H1 (cell line): ENCODE results near the gene MIEN1. TPM values are rescaled to one million over a fixed set of nuclear protein-coding genes. Genes with fewer than 3 reads are reported as not detected.

ENCODE experiments used
- CTCF ChIA-PET: fragments of 300-600 bp; sonication (Branson Sonifier 250); formaldehyde crosslinking; loops from one replicate; lab custom pipeline; 2021; ENCODE audit not compliant: partially characterized antibody; lab: Charles Lee
- POLR2A ChIA-PET: fragments of 300-600 bp; sonication (Branson Sonifier 250); formaldehyde crosslinking; loops from one replicate; lab custom pipeline; 2021; ENCODE audit warnings: inconsistent platforms; ENCODE audit not compliant: partially characterized antibody; lab: Charles Lee
- DNase-seq, 2 experiments: peaks; one replicate each; pipeline versions ENCODE4 v3.0.0 to v3.0.0-alpha.2; 2010 to 2022; ENCODE audit warnings: low spot score in 2 of 2, low read depth in 1 of 2, mixed read lengths in 1 of 2
- FAIRE-seq: peaks from 2 replicates; lab custom pipeline; 2011; peaks lifted over from hg19 to GRCh38; lab: Jason Lieb, UNC
- H2AFZ ChIP-seq: 2 replicates; pipeline ENCODE4 v1.8.1; 2012; ENCODE audit warnings: low read length, inconsistent platforms
- H2AK5ac ChIP-seq: 2 replicates; pipeline ENCODE4 v1.6.1; 2013; ENCODE audit warnings: low read depth, low read length
- H2BK120ac ChIP-seq: replicated peaks from 2 replicates; pipeline ENCODE3; 2013; ENCODE audit warnings: low read depth, low read length, inconsistent platforms
- H2BK12ac ChIP-seq: 2 replicates; pipeline ENCODE4 v1.6.1; 2013; ENCODE audit warnings: low read depth, low read length
- H2BK15ac ChIP-seq: 2 replicates; pipeline ENCODE4 v1.6.1; 2013; ENCODE audit warnings: low read length
- H2BK20ac ChIP-seq: 2 replicates; pipeline ENCODE4 v1.6.1; 2013; ENCODE audit warnings: low read length
- H2BK5ac ChIP-seq: 2 replicates; pipeline ENCODE4 v1.6.1; 2013; ENCODE audit warnings: low read depth, low read length
- H3K14ac ChIP-seq: 2 replicates; pipeline ENCODE4 v1.6.1; 2013; ENCODE audit warnings: inconsistent platforms; ENCODE audit not compliant: insufficient read length
- H3K18ac ChIP-seq: 2 replicates; pipeline ENCODE4 v1.6.1; 2013; ENCODE audit warnings: low read length; ENCODE audit errors: extremely low read depth
- H3K23ac ChIP-seq: 2 replicates; pipeline ENCODE4 v1.6.1; 2013; ENCODE audit warnings: inconsistent platforms; ENCODE audit not compliant: insufficient read length
- H3K23me2 ChIP-seq: 2 replicates; pipeline ENCODE4 v1.6.1; 2013; ENCODE audit warnings: low read depth, low read length
- H3K27ac ChIP-seq: 2 replicates; pipeline ENCODE4 v1.6.1; 2011; ENCODE audit warnings: low read depth, low read length, inconsistent platforms
- H3K27me3 ChIP-seq, 4 experiments: replicated peaks in 1 of 4; 1 replicate in 1 of 4; 2 replicates in 3 of 4; pipeline versions ENCODE4 v1.6.1 to v1.8.1; 2011 to 2013; ENCODE audit warnings: low read length in 3 of 4, mild to moderate bottlenecking in 3 of 4, inconsistent platforms in 2 of 4, mixed read lengths in 2 of 4, moderate library complexity in 1 of 4; ENCODE audit not compliant: control insufficient read depth in 3 of 4, insufficient read depth in 3 of 4; ENCODE audit errors: extremely low read depth in 1 of 4
- H3K36me3 ChIP-seq, 4 experiments: 2 replicates each; pipeline versions ENCODE4 v1.6.1 to v1.8.1; 2011 to 2013; ENCODE audit warnings: mild to moderate bottlenecking in 4 of 4, low read length in 3 of 4, moderate library complexity in 2 of 4, control low read depth in 1 of 4, inconsistent platforms in 1 of 4; ENCODE audit not compliant: insufficient read depth in 4 of 4, control insufficient read depth in 2 of 4
- H3K4ac ChIP-seq: replicated peaks from 2 replicates; pipeline ENCODE3; 2013; ENCODE audit warnings: low read length, low read depth, mixed read lengths, inconsistent platforms; ENCODE audit not compliant: insufficient read length
- H3K4me1 ChIP-seq, 4 experiments: replicated peaks in 1 of 4; 1 replicate in 1 of 4; 2 replicates in 3 of 4; pipeline versions ENCODE4 v1.6.1 to v1.8.1; 2011 to 2013; ENCODE audit warnings: low read length in 3 of 4, inconsistent platforms in 2 of 4, mixed read lengths in 1 of 4; ENCODE audit not compliant: insufficient read depth in 4 of 4, control insufficient read depth in 3 of 4
- H3K4me2 ChIP-seq, 2 experiments: 2 replicates each; pipeline versions ENCODE4 v1.6.1 to v1.8.1; 2011 to 2013; ENCODE audit warnings: low read depth in 2 of 2, low read length in 2 of 2, control low read depth in 1 of 2, inconsistent platforms in 1 of 2, mild to moderate bottlenecking in 1 of 2; ENCODE audit not compliant: insufficient read depth in 1 of 2
- H3K4me3 ChIP-seq, 4 experiments: fragments of 200-600, 300-600 bp in 1 of 4; sonication (generic), shearing (Covaris generic), sonication (Bioruptor Twin) in 1 of 4; 2 replicates each; pipeline versions ENCODE4 v1.5.1 to v1.8.1; 2011 to 2016; ENCODE audit warnings: low read length in 4 of 4, low read depth in 3 of 4, control low read depth in 2 of 4, inconsistent platforms in 2 of 4, mild to moderate bottlenecking in 2 of 4, mixed read lengths in 1 of 4, moderate library complexity in 1 of 4; ENCODE audit not compliant: insufficient read depth in 2 of 4; ENCODE audit errors: extremely low read depth in 1 of 4
- H3K56ac ChIP-seq: replicated peaks from 2 replicates; pipeline ENCODE3; 2013; ENCODE audit warnings: low read depth, mild to moderate bottlenecking, mixed read lengths, low read length, inconsistent platforms; ENCODE audit not compliant: insufficient read length
- H3K79me1 ChIP-seq: 2 replicates; pipeline ENCODE4 v1.6.1; 2013; ENCODE audit warnings: low read depth, low read length, control low read depth
- H3K79me2 ChIP-seq, 2 experiments: 2 replicates each; pipeline versions ENCODE4 v1.6.1 to v1.8.1; 2012 to 2013; ENCODE audit warnings: low read length in 2 of 2, mild to moderate bottlenecking in 2 of 2, inconsistent platforms in 1 of 2; ENCODE audit not compliant: insufficient read depth in 2 of 2, control insufficient read depth in 1 of 2
- H3K9ac ChIP-seq, 4 experiments: replicated peaks in 1 of 4; 1 replicate in 1 of 4; 2 replicates in 3 of 4; pipeline versions ENCODE4 v1.6.1 to v1.8.1; 2011 to 2013; ENCODE audit warnings: low read depth in 3 of 4, low read length in 3 of 4, control low read depth in 2 of 4, mild to moderate bottlenecking in 2 of 4, moderate library complexity in 2 of 4, inconsistent platforms in 1 of 4; ENCODE audit errors: extremely low read depth in 1 of 4
- H3K9me3 ChIP-seq, 2 experiments: 2 replicates each; pipeline versions ENCODE4 v1.6.1 to v1.8.1; 2012 to 2013; ENCODE audit warnings: mild to moderate bottlenecking in 2 of 2, moderate library complexity in 2 of 2, control low read depth in 1 of 2, inconsistent platforms in 1 of 2, low read depth in 1 of 2, low read length in 1 of 2, mixed read lengths in 1 of 2; ENCODE audit not compliant: insufficient read depth in 2 of 2
- H4K20me1 ChIP-seq, 2 experiments: replicated peaks in 1 of 2; 2 replicates each; pipeline versions ENCODE3 to v1.8.1; 2011 to 2013; ENCODE audit warnings: inconsistent platforms in 2 of 2, low read length in 2 of 2, mild to moderate bottlenecking in 1 of 2; ENCODE audit not compliant: insufficient read depth in 2 of 2, control insufficient read depth in 1 of 2
- H4K5ac ChIP-seq: 2 replicates; pipeline ENCODE4 v1.6.1; 2013; ENCODE audit warnings: low read length, low read depth, mixed read lengths, inconsistent platforms; ENCODE audit not compliant: insufficient read length
- H4K8ac ChIP-seq: 2 replicates; pipeline ENCODE4 v1.8.0; 2013; ENCODE audit warnings: mild to moderate bottlenecking, moderate library complexity, low read length, inconsistent platforms; ENCODE audit not compliant: insufficient read depth; ENCODE audit errors: extremely low read depth
- H4K91ac ChIP-seq: replicated peaks from 2 replicates; pipeline ENCODE3; 2013; ENCODE audit warnings: low read length, mixed read lengths, inconsistent platforms; ENCODE audit not compliant: insufficient read length
- JUND ChIP-seq: IDR thresholded peaks from 2 replicates; pipeline ENCODE4 v1.6.1; 2011; ENCODE audit warnings: mild to moderate bottlenecking, improper control_type of control experiment, low read length
- POLR2AphosphoS5 ChIP-seq: IDR thresholded peaks from 2 replicates; pipeline ENCODE4 v1.6.1; 2011; ENCODE audit warnings: low read depth, low read length
- SIRT6 ChIP-seq: IDR thresholded peaks from one replicate; pipeline ENCODE4 v1.7.1; 2012; ENCODE audit warnings: low read length, inconsistent platforms
- TAF1 ChIP-seq: IDR thresholded peaks from 2 replicates; pipeline ENCODE4 v1.6.1; 2011; ENCODE audit warnings: mild to moderate bottlenecking, low read depth, low read length
- WGBS, 2 experiments: shearing (Covaris generic) in 1 of 2; methylation state at CpG; one replicate each; pipeline versions ENCODE4 v1.1.6 to v1.1.7; 2013 to 2015; ENCODE audit warnings: low lambda C conversion rate in 2 of 2, mixed read lengths in 2 of 2, inconsistent platforms in 1 of 2, low coverage in 1 of 2, missing lambda C conversion rate in 1 of 2; ENCODE audit not compliant: insufficient replicate concordance in 2 of 2, insufficient coverage in 1 of 2, insufficient read length in 1 of 2; ENCODE audit errors: extremely low coverage in 1 of 2, missing lambda C conversion rate in 1 of 2; 5-methylcytosine and 5-hydroxymethylcytosine counted together
- polyA plus RNA-seq, 7 experiments: library from polyadenylated mRNA; depleted of rRNA in 3 of 7; stranded (reverse) in 5 of 7; unstranded in 2 of 7; fragments of >200 nt in 5 of 7; fragments of 200-250 nt in 2 of 7; gene quantifications; 1 replicate in 5 of 7; 2 replicates in 1 of 7; 4 replicates in 1 of 7; pipeline versions ENCODE4 v1.2.1 to v1.2.3, GENCODE V29; 2011 to 2013; ENCODE audit warnings: missing spikeins in 2 of 7, mixed read lengths in 2 of 7
- total RNA-seq: library from RNA; stranded (reverse); fragmentation: NEBNext Ultra II Directional; extraction: Animal tissue kit (Norgen Biotek cat#: 25700); gene quantifications from 2 replicates; pipeline ENCODE4 v1.2.1, GENCODE V29; 2021

The MIEN1 gene
- total and polyA plus RNA-seq, 2 of the 8 experiments (the other 6 are each of a cell fraction or from before 2014, with no cell fraction given): 29.6 to 54.9 TPM

- Histone ChIP-seq H4K91ac (no peak overlapping the region), H3K27me3 (no peaks in the 10 kb centered on the region), H2BK15ac (no peak overlapping the region), H2BK5ac (no peak overlapping the region), H2BK12ac (no peak overlapping the region), H3K4me1 (peaks cover 20 to 41% (median 28%) of the 10 kb centered on the region in 4 experiments), H3K14ac (no peak overlapping the region), H3K9ac (no peak overlapping the region), H2AK5ac (no peak overlapping the region), H3K36me3 (no peaks in the 10 kb centered on the region), H4K5ac (no peak overlapping the region), H2AFZ (no peak overlapping the region), H3K9me3 (no peaks in the 10 kb centered on the region), H3K56ac (no peak overlapping the region), H3K18ac (no peak overlapping the region), H3K23me2 (peaks cover 13% of the 10 kb centered on the region), H3K79me1 (peaks cover 2% of the 10 kb centered on the region; the same call in 1 of the 2 replicates), H2BK20ac (no peak overlapping the region), H3K4me2 (no peak overlapping the region), H3K23ac (no peak overlapping the region), H4K8ac (no peak overlapping the region), H3K4ac (no peak overlapping the region), H3K79me2 (peaks cover 22 to 49% of the 10 kb centered on the region in 2 experiments), H4K20me1 (peaks cover 5 to 10% of the 10 kb centered on the region in 2 experiments), H3K4me3 (no peak overlapping the region), H3K27ac (no peak overlapping the region), H2BK120ac (peak overlapping the region; percentile 59)
- 95% methylated on average over 5 of the region's 5 CpGs; no CpG with 5 or more reads in 1 of the 2 experiments for WGBS, 2 experiments
- no peak for FAIRE-seq
- ChIA-PET POLR2A (interaction anchor here (0.8 to 38.1 kb wide), 4 partner anchors 21 to 44 kb away, joined by 3 to 708 read pairs (median 12); partner anchors contain the start of genes MIEN1, PGAP3, PNMT and TCAP), CTCF (interaction anchor here (0.6 to 52.4 kb wide), 4 partner anchors 32 to 172 kb away, joined by 3 to 1885 read pairs (median 19); partner anchors contain the start of genes MIEN1, PPP1R1B and STARD3)
- DNase-seq: no peak
- no peak for TF ChIP-seq TAF1
- TF ChIP-seq SIRT6: no peak
- TF ChIP-seq JUND: no peak
- TF ChIP-seq POLR2AphosphoS5: no peak
Measured at GRCh38 chr17:39697961-39698360, 32.4 kb downstream of the MIEN1 start.
